K562 (cell line): Measurements from ENCODE around the gene LINGO3. TPM values are rescaled to one million over a fixed set of nuclear protein-coding genes. Genes with fewer than 3 reads are reported as not detected.

Source experiments
- BRD4 ChIP-seq: fragments of 200-600 bp; sonication (generic); IDR thresholded peaks from 2 replicates; pipeline ENCODE4 v1.6.1; 2017; ENCODE audit warnings: inconsistent platforms
- CBFA2T2 ChIP-seq: fragments of 450-650 bp; conservative IDR thresholded peaks from 2 replicates; pipeline ENCODE4 v1.6.1; 2017; ENCODE audit warnings: mild to moderate bottlenecking
- CBX8 ChIP-seq: fragments of 200-600 bp; sonication (generic); IDR thresholded peaks from 2 replicates; pipeline ENCODE4 v1.6.1; 2012; ENCODE audit warnings: borderline replicate concordance, mixed run types, low read depth, mild to moderate bottlenecking, moderate library complexity, mixed read lengths, low read length, control low read depth, inconsistent platforms; ENCODE audit not compliant: poor library complexity, severe bottlenecking; ENCODE audit errors: extremely low read depth
- ETV6 ChIP-seq, 3 experiments: fragments of 150-350 bp in 1 of 3; sonication (generic) in 1 of 3; formaldehyde crosslinking in 1 of 3; IDR thresholded peaks; 2 replicates each; pipeline versions ENCODE4 v1.6.1 to v1.8.0; 2014 to 2022; ENCODE audit warnings: borderline replicate concordance in 2 of 3, low read depth in 2 of 3, antibody characterized with exemption in 1 of 3, low read length in 1 of 3, mild to moderate bottlenecking in 1 of 3, missing genetic modification reagents in 1 of 3
- NBN ChIP-seq: fragments of 450-650 bp; IDR thresholded peaks from 2 replicates; pipeline ENCODE4 v1.6.1; 2016; ENCODE audit warnings: low read depth, mild to moderate bottlenecking
- NFRKB ChIP-seq: fragments of 450-650 bp; IDR thresholded peaks from 2 replicates; pipeline ENCODE4 v1.6.1; 2016; ENCODE audit warnings: low read depth
- NR3C1 ChIP-seq: sonication (generic); formaldehyde crosslinking; IDR thresholded peaks from 2 replicates; pipeline ENCODE4 v1.8.1; 2022; ENCODE audit warnings: missing genetic modification reagents
- PCBP2 ChIP-seq: fragments of 200-400 bp; formaldehyde crosslinking; IDR thresholded peaks from 2 replicates; pipeline ENCODE4 v1.6.1; 2018; ENCODE audit warnings: low read length, low read depth, mild to moderate bottlenecking, moderate library complexity; ENCODE audit not compliant: poor library complexity, severe bottlenecking
- RHOXF2B ChIP-seq: fragments of 250-450 bp; sonication (Bioruptor Pico); conservative IDR thresholded peaks from 2 replicates; pipeline ENCODE4 v1.5.1; 2021
- SRSF3 ChIP-seq: fragments of 200-400 bp; formaldehyde crosslinking; IDR thresholded peaks from 2 replicates; pipeline ENCODE4 v1.6.1; 2016; ENCODE audit warnings: mild to moderate bottlenecking, low read length, moderate library complexity; ENCODE audit not compliant: insufficient read depth
- SRSF7 ChIP-seq: fragments of 200-400 bp; formaldehyde crosslinking; optimal IDR thresholded peaks from 2 replicates; pipeline ENCODE3; 2017; ENCODE audit warnings: mild to moderate bottlenecking, low read depth, low read length
- TCFL5 ChIP-seq: fragments of 250-450 bp; sonication (Bioruptor Pico); conservative IDR thresholded peaks from 2 replicates; pipeline ENCODE4 v1.6.1; 2021; ENCODE audit warnings: mild to moderate bottlenecking, moderate library complexity, matching md5 sums
- ZNF3 ChIP-seq: fragments of 250-450 bp; sonication (Bioruptor Pico); IDR thresholded peaks from 2 replicates; pipeline ENCODE4 v1.5.0; 2021; ENCODE audit warnings: mild to moderate bottlenecking, moderate library complexity
- ZNF699 ChIP-seq: fragments of 250-450 bp; sonication (Bioruptor Pico); IDR thresholded peaks from 2 replicates; pipeline ENCODE4 v1.8.0; 2021; ENCODE audit warnings: mild to moderate bottlenecking, moderate library complexity; ENCODE audit not compliant: insufficient replicate concordance
- polyA plus RNA-seq, 8 experiments: library from polyadenylated mRNA; depleted of rRNA in 4 of 8; stranded (reverse) in 5 of 8; unstranded in 3 of 8; fragments of >200 nt; fragmentation: Nextera tagmentation in 2 of 8; fragmentation: Illumina TruSeq in 1 of 8; extraction: Ambion mirVana in 2 of 8; extraction: Trizol in 1 of 8; gene quantifications; 2 replicates each; pipeline versions ENCODE4 v1.2.1 to v1.2.3, GENCODE V29; 2011 to 2014; ENCODE audit warnings: inconsistent platforms in 1 of 8, missing spikeins in 1 of 8
- total RNA-seq, 7 experiments: library from RNA; depleted of rRNA in 6 of 7; stranded (reverse); fragments of >200 nt in 6 of 7; fragmentation: Illumina TruSeq in 2 of 7; extraction: Trizol in 2 of 7; gene quantifications; 2 replicates each; pipeline versions ENCODE4 v1.2.1 to v1.2.3, GENCODE V29; 2011 to 2021; ENCODE audit warnings: low replicate concordance in 1 of 7
- TF ChIP-seq, protein P1 (sequence below): fragments of 450-650 bp; IDR thresholded peaks from 2 replicates; pipeline ENCODE4 v1.6.1; 2016; ENCODE audit warnings: low read depth, mild to moderate bottlenecking, moderate library complexity
- TF ChIP-seq, protein P2 (sequence below), 2 experiments: fragments of 250-450 bp in 1 of 2; fragments of 450-650 bp in 1 of 2; sonication (Bioruptor Pico) in 1 of 2; IDR thresholded peaks; 2 replicates each; pipeline versions ENCODE4 v1.6.1 to v1.8.0; 2016 to 2021; ENCODE audit warnings: mild to moderate bottlenecking in 2 of 2, moderate library complexity in 2 of 2, missing compliant biosample characterization in 1 of 2, missing genetic modification characterization in 1 of 2
- TF ChIP-seq, protein P3 (sequence below): fragments of 450-650 bp; IDR thresholded peaks from 2 replicates; pipeline ENCODE4 v1.6.1; 2017; ENCODE audit warnings: mild to moderate bottlenecking, moderate library complexity
- TF ChIP-seq, protein P4 (sequence below): fragments of 250-450 bp; sonication (Bioruptor Pico); IDR thresholded peaks from 2 replicates; pipeline ENCODE4 v1.5.1; 2021; ENCODE audit warnings: mild to moderate bottlenecking
- TF ChIP-seq, protein P5 (sequence below), 2 experiments: IDR thresholded peaks; 2 replicates each; pipeline ENCODE4 v1.6.1; 2011; ENCODE audit warnings: borderline replicate concordance in 1 of 2, control low read depth in 1 of 2, low read depth in 1 of 2, low read length in 1 of 2, mild to moderate bottlenecking in 1 of 2, mixed read lengths in 1 of 2, moderate library complexity in 1 of 2; ENCODE audit not compliant: insufficient read depth in 1 of 2, insufficient read length in 1 of 2, poor library complexity in 1 of 2, severe bottlenecking in 1 of 2; ENCODE audit errors: extremely low read depth in 1 of 2

Gene LINGO3
- total and polyA plus RNA-seq, 9 of the 15 experiments (the other 6 are each of a cell fraction or from before 2014, with no cell fraction given) = 0.03 to 0.05 (median 0.03) TPM; not detected in 6

DNA sequence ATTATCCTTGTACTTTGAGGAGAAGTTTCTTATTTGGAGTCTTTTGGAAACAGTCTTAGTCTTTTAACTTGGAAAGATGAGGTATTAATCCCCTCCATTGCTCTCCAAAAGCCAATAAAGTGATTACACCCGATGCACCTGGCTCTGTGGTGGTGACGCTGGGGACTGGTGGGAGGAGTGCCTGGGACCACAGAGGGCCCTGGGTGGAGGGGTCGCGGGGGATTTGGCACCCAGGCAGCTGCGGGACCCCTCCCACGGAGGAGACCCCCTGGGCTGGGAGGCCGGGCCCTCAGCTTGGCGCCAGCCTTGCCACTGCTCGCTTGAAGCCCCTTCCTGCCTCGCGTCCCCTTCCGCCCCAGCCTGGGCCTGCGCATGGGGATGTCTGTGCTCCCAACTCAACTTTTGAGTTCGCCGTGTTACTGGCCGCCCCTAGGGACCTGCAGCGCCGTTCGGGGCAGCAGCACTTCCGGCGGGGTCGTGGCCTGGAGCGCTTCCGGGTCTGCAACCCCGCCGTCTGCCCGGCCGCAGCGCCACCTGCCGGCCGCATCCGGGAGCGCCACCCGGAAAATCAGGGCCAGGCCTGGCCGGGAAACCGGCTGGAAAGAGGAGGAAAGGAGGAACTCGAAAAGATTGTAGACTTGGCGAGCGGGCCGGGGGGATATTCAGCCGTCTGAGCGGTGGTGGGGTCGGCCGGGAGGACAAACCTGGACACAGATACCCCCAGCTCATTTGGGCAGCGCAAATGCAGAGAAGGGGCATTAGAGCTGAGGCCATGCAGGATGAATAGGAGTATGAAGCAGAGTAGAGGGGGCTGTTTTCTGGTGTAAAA lies 34.4 kb downstream of the LINGO3 start (continued):
- TF ChIP-seq ETV6 (IDR thresholded peaks at IDR 0.05; ENCODE audit: borderline replicate concordance in 1 of 2, low read depth in 2 of 2, low read length in 1 of 2) = peak in 1 of 2 experiments; percentile 39; a peak in 2 of 4 replicates
- TF ChIP-seq ETV6 (CRISPR knock-in tag; IDR thresholded peaks at IDR 0.05; ENCODE audit: borderline replicate concordance) = no peak
- no peak for TF ChIP-seq NBN
- TF ChIP-seq BRD4 = no peak
- TF ChIP-seq NR3C1 (CRISPR knock-in tag) = no peak
- TF ChIP-seq NFRKB = no peak
- TF ChIP-seq, protein P1, sequence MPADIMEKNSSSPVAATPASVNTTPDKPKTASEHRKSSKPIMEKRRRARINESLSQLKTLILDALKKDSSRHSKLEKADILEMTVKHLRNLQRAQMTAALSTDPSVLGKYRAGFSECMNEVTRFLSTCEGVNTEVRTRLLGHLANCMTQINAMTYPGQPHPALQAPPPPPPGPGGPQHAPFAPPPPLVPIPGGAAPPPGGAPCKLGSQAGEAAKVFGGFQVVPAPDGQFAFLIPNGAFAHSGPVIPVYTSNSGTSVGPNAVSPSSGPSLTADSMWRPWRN = 0 out of 2 replicates have a peak, but pooled peaks have one; percentile 12
- TF ChIP-seq, protein P2, sequence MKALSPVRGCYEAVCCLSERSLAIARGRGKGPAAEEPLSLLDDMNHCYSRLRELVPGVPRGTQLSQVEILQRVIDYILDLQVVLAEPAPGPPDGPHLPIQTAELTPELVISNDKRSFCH (CRISPR knock-in tag; IDR thresholded peaks at IDR 0.05) = no peak
- TF ChIP-seq, protein P2 (tag; IDR thresholded peaks at IDR 0.05) = peak; percentile 70; the same call in 1 of the 2 replicates
- TF ChIP-seq ZNF3 (CRISPR knock-in tag) = no peak
- TF ChIP-seq, protein P3, sequence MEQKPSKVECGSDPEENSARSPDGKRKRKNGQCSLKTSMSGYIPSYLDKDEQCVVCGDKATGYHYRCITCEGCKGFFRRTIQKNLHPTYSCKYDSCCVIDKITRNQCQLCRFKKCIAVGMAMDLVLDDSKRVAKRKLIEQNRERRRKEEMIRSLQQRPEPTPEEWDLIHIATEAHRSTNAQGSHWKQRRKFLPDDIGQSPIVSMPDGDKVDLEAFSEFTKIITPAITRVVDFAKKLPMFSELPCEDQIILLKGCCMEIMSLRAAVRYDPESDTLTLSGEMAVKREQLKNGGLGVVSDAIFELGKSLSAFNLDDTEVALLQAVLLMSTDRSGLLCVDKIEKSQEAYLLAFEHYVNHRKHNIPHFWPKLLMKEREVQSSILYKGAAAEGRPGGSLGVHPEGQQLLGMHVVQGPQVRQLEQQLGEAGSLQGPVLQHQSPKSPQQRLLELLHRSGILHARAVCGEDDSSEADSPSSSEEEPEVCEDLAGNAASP = no peak
- no peak for TF ChIP-seq ZNF699
- no peak for TF ChIP-seq SRSF3
- TF ChIP-seq, protein P4, sequence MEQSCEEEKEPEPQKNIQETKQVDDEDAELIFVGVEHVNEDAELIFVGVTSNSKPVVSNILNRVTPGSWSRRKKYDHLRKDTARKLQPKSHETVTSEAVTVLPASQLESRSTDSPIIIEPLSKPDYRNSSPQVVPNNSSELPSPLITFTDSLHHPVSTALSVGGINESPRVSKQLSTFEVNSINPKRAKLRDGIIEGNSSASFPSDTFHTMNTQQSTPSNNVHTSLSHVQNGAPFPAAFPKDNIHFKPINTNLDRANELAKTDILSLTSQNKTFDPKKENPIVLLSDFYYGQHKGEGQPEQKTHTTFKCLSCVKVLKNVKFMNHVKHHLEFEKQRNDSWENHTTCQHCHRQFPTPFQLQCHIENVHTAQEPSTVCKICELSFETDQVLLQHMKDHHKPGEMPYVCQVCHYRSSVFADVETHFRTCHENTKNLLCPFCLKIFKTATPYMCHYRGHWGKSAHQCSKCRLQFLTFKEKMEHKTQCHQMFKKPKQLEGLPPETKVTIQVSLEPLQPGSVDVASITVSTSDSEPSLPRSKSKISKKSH = 0 out of 2 replicates have a peak, but pooled peaks have one; percentile 7
- TF ChIP-seq CBFA2T2 = no peak
- no peak for TF ChIP-seq TCFL5
- TF ChIP-seq RHOXF2B (CRISPR knock-in tag) = 0 out of 2 replicates have a peak, but pooled peaks have one; percentile 79
- no peak for TF ChIP-seq SRSF7
- TF ChIP-seq, protein P5, sequence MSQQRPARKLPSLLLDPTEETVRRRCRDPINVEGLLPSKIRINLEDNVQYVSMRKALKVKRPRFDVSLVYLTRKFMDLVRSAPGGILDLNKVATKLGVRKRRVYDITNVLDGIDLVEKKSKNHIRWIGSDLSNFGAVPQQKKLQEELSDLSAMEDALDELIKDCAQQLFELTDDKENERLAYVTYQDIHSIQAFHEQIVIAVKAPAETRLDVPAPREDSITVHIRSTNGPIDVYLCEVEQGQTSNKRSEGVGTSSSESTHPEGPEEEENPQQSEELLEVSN (IDR thresholded peaks at IDR 0.05; ENCODE audit: borderline replicate concordance in 1 of 2, extremely low read depth in 1 of 2, insufficient read depth in 1 of 2, insufficient read length in 1 of 2, low read depth in 1 of 2, low read length in 1 of 2, poor library complexity in 1 of 2, severe bottlenecking in 1 of 2) = no peak
- TF ChIP-seq CBX8 = no peak
- no peak for TF ChIP-seq PCBP2
